OCI-LY7 (cell line): ENCODE data around the gene ITGA2. TPM values are rescaled to one million over a fixed set of nuclear protein-coding genes. Genes with fewer than 3 reads are reported as not detected.

Experiments used
- BruUV-seq: library from RNA; stranded (reverse); fragments of 400-500 nt; replicated peaks from 2 replicates; lab custom pipeline; 2021; lab: Mats Ljungman, UMichigan
- CTCF ChIA-PET: fragments of 300-600 bp; sonication (Branson Sonifier 250); formaldehyde crosslinking; loops from one replicate; lab custom pipeline; 2022; ENCODE audit warnings: antibody characterized with exemption; ENCODE audit not compliant: unreplicated experiment; lab: Charles Lee
- POLR2A ChIA-PET: fragments of 300-600 bp; sonication (Branson Sonifier 250); formaldehyde crosslinking; loops from one replicate; lab custom pipeline; 2022; ENCODE audit warnings: antibody characterized with exemption; lab: Charles Lee
- DNase-seq: peaks from one replicate; pipeline ENCODE4 v3.0.0-alpha.2; 2015; ENCODE audit warnings: low spot score
- H2AFZ ChIP-seq: fragments of 200-600 bp; sonication (generic), shearing (Covaris generic); 2 replicates; pipeline ENCODE4 v1.6.1; 2014; ENCODE audit warnings: mild to moderate bottlenecking, antibody characterized with exemption, low read length, moderate library complexity
- H3K27ac ChIP-seq: fragments of 200-600 bp; sonication (generic); 2 replicates; pipeline ENCODE4 v1.5.1; 2014; ENCODE audit warnings: mixed run types, low read depth, mild to moderate bottlenecking, moderate library complexity, low read length, inconsistent platforms; ENCODE audit not compliant: poor library complexity, severe bottlenecking
- H3K36me3 ChIP-seq: fragments of 200-600 bp; sonication (generic); 2 replicates; pipeline ENCODE4 v1.6.1; 2014; ENCODE audit warnings: mild to moderate bottlenecking, antibody characterized with exemption, low read length, moderate library complexity, mixed read lengths; ENCODE audit not compliant: insufficient read depth
- H3K4me1 ChIP-seq: fragments of 200-600 bp; sonication (generic); 2 replicates; pipeline ENCODE4 v1.5.1; 2014; ENCODE audit warnings: mild to moderate bottlenecking, low read length; ENCODE audit not compliant: insufficient read depth, poor library complexity, severe bottlenecking
- H3K4me2 ChIP-seq: fragments of 200-600 bp; sonication (generic); 2 replicates; pipeline ENCODE4 v1.6.1; 2014; ENCODE audit warnings: mild to moderate bottlenecking, low read length
- H3K4me3 ChIP-seq: fragments of 200-600 bp; sonication (generic); 2 replicates; pipeline ENCODE4 v1.5.1; 2014; ENCODE audit warnings: mild to moderate bottlenecking, low read depth, low read length; ENCODE audit not compliant: poor library complexity, severe bottlenecking
- H3K79me2 ChIP-seq: fragments of 200-600 bp; sonication (generic); 2 replicates; pipeline ENCODE4 v1.6.1; 2016; ENCODE audit warnings: low read depth, mild to moderate bottlenecking, low read length, moderate library complexity, mixed read lengths; ENCODE audit not compliant: insufficient read depth
- H3K9me2 ChIP-seq: fragments of 200-600 bp; sonication (generic); 2 replicates; pipeline ENCODE4 v1.6.1; 2016; ENCODE audit warnings: mild to moderate bottlenecking, low read length, mixed read lengths; ENCODE audit not compliant: insufficient read depth
- H3K9me3 ChIP-seq: fragments of 200-600 bp; sonication (generic); 2 replicates; pipeline ENCODE4 v1.6.1; 2014; ENCODE audit warnings: mild to moderate bottlenecking, mixed run types, low read length, mixed read lengths
- H4K20me1 ChIP-seq: fragments of 200-600 bp; sonication (generic); 2 replicates; pipeline ENCODE4 v1.6.1; 2014; ENCODE audit warnings: mild to moderate bottlenecking, antibody characterized with exemption, low read length, moderate library complexity, mixed read lengths; ENCODE audit not compliant: insufficient read depth
- EZH2phosphoT487 ChIP-seq: fragments of 200-600 bp; sonication (generic); IDR thresholded peaks from 2 replicates; pipeline ENCODE4 v1.6.1; 2018; ENCODE audit warnings: low read depth, borderline replicate concordance, mild to moderate bottlenecking, mixed run types, antibody characterized with exemption, low read length, moderate library complexity, mixed read lengths
- intact Hi-C: fragments of 100-400 bp; cut with micrococcal nuclease; formaldehyde crosslinking; loops from one replicate; pipeline ENCODE4 v1.10.0; 2022; ENCODE audit not compliant: unreplicated experiment
- total RNA-seq, 2 experiments: library from RNA; depleted of rRNA in 1 of 2; stranded (reverse); fragments of >200 nt in 1 of 2; shearing (Covaris generic) in 1 of 2; gene quantifications; 2 replicates each; pipeline ENCODE4 v1.2.3, GENCODE V29; 2014 to 2022
- TF ChIP-seq, protein P1 (sequence below): fragments of 200-600 bp; sonication (generic); conservative IDR thresholded peaks from 2 replicates; pipeline ENCODE4 v1.5.1; 2014; ENCODE audit warnings: mild to moderate bottlenecking, antibody characterized with exemption, low read length, moderate library complexity, mixed read lengths

The ITGA2 gene
- total RNA-seq, 2 experiments from 2014 or later, result not detected

- no peak overlapping the region for H3K4me2 ChIP-seq
- no peaks in the 10 kb centered on the region for H4K20me1 ChIP-seq
- no peaks in the 10 kb centered on the region for H3K9me2 ChIP-seq
- TF ChIP-seq, protein P1, sequence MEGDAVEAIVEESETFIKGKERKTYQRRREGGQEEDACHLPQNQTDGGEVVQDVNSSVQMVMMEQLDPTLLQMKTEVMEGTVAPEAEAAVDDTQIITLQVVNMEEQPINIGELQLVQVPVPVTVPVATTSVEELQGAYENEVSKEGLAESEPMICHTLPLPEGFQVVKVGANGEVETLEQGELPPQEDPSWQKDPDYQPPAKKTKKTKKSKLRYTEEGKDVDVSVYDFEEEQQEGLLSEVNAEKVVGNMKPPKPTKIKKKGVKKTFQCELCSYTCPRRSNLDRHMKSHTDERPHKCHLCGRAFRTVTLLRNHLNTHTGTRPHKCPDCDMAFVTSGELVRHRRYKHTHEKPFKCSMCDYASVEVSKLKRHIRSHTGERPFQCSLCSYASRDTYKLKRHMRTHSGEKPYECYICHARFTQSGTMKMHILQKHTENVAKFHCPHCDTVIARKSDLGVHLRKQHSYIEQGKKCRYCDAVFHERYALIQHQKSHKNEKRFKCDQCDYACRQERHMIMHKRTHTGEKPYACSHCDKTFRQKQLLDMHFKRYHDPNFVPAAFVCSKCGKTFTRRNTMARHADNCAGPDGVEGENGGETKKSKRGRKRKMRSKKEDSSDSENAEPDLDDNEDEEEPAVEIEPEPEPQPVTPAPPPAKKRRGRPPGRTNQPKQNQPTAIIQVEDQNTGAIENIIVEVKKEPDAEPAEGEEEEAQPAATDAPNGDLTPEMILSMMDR, result no peak
- TF ChIP-seq EZH2phosphoT487, result no peak
- H3K9me3 ChIP-seq, result no peaks in the 10 kb centered on the region
- H2AFZ ChIP-seq, result no peak overlapping the region
- POLR2A ChIA-PET, result interaction anchor here (0.6 to 2.1 kb wide), 3 partner anchors 8 to 20 kb away, joined by 3 to 7 read pairs (median 6); no protein-coding TSS in a partner anchor
- no peaks in the 10 kb centered on the region for H3K4me1 ChIP-seq
- no peaks in the 10 kb centered on the region for H3K79me2 ChIP-seq
- DNase-seq, result no peak
- no TSS peak for BruUV-seq
- no peak overlapping the region for H3K27ac ChIP-seq
- intact Hi-C loops, result no loop called here
- H3K36me3 ChIP-seq, result no peaks in the 10 kb centered on the region
- CTCF ChIA-PET, result no interaction called here
- no peak overlapping the region for H3K4me3 ChIP-seq
Observed at GRCh38 chr5:53089481-53089991, 100.4 kb downstream of the ITGA2 start.

GRCh38 chr5:53090229-53090628 is 101.1 kb downstream of the ITGA2 start:
- ChIA-PET POLR2A (interaction anchor here (0.6 to 2.1 kb wide), 4 partner anchors 9 to 55 kb away, joined by 3 to 6 read pairs (median 3); no protein-coding TSS in a partner anchor), CTCF (no interaction called here)
- H3K27ac ChIP-seq, result no peak overlapping the region
- H3K4me3 ChIP-seq, result no peak overlapping the region
- no peaks in the 10 kb centered on the region for H3K9me3 ChIP-seq
- H2AFZ ChIP-seq, result no peak overlapping the region
- no peaks in the 10 kb centered on the region for H3K79me2 ChIP-seq
- BruUV-seq, result no TSS peak
- H4K20me1 ChIP-seq, result no peaks in the 10 kb centered on the region
- no peaks in the 10 kb centered on the region for H3K36me3 ChIP-seq
- H3K4me1 ChIP-seq, result no peaks in the 10 kb centered on the region
- H3K9me2 ChIP-seq, result no peaks in the 10 kb centered on the region
- intact Hi-C loops, result no loop called here
- no peak for DNase-seq
- no peak for TF ChIP-seq EZH2phosphoT487
- TF ChIP-seq, protein P1, result no peak
- H3K4me2 ChIP-seq, result no peak overlapping the region

DNA sequence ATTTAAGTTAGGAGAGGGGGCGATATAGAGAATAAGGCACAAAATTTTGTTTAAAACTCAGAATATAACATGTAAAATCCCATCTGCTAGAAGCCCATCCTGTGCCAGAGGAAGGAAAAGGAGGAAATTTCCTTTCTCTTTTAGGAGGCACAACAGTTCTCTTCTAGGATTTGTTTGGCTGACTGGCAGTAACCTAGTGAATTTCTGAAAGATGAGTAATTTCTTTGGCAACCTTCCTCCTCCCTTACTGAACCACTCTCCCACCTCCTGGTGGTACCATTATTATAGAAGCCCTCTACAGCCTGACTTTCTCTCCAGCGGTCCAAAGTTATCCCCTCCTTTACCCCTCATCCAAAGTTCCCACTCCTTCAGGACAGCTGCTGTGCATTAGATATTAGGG is 102.1 kb downstream of the ITGA2 start:
- H3K27ac ChIP-seq, result no peak overlapping the region
- H2AFZ ChIP-seq, result no peak overlapping the region
- H4K20me1 ChIP-seq, result no peaks in the 10 kb centered on the region
- no peak for DNase-seq
- no peaks in the 10 kb centered on the region for H3K4me1 ChIP-seq
- ChIA-PET POLR2A (no interaction called here), CTCF (no interaction called here)
- no peak for TF ChIP-seq EZH2phosphoT487
- TF ChIP-seq, protein P1, result no peak
- H3K36me3 ChIP-seq, result no peaks in the 10 kb centered on the region
- no peaks in the 10 kb centered on the region for H3K9me3 ChIP-seq
- intact Hi-C loops, result no loop called here
- no peak overlapping the region for H3K4me3 ChIP-seq
- no peak overlapping the region for H3K4me2 ChIP-seq
- no TSS peak for BruUV-seq
- H3K79me2 ChIP-seq, result no peaks in the 10 kb centered on the region
- no peaks in the 10 kb centered on the region for H3K9me2 ChIP-seq
